Lower leg skin (tissue), 4 donors: Measurements from ENCODE around the gene FAM78A. TPM values are rescaled to one million over a fixed set of nuclear protein-coding genes. Genes with fewer than 3 reads are reported as not detected.

ENCODE experiments used
- DNase-seq, 2 donors: peaks; one replicate each; pipeline ENCODE4 v3.0.0-alpha.2; 2019; ENCODE audit warnings: low spot score in 2 of 2
- H3K4me3 ChIP-seq: fragments of 200-600 bp; sonication (generic); 2 replicates; pipeline ENCODE4 v1.5.1; 2017; ENCODE audit warnings: mild to moderate bottlenecking, low read depth; ENCODE audit not compliant: poor library complexity, severe bottlenecking
- POLR2A ChIP-seq, 2 donors: fragments of 450-650 bp; IDR thresholded peaks; one replicate each; pipeline ENCODE4 v1.6.1; 2016 to 2017; ENCODE audit warnings: antibody characterized with exemption in 2 of 2, mild to moderate bottlenecking in 1 of 2, moderate library complexity in 1 of 2
- WGBS, 2 donors: methylation state at CpG; one replicate each; pipeline ENCODE4 v1.1.5; 2018; 5-methylcytosine and 5-hydroxymethylcytosine counted together
- intact Hi-C: fragments of 100-400 bp; cut with DNase I; formaldehyde crosslinking; loops from one replicate; pipeline ENCODE4 v1.15.0; 2023; ENCODE audit warnings: low total_unique reads
- total RNA-seq, 4 donors: library from RNA; depleted of rRNA; stranded (reverse); fragments of >200 nt; gene quantifications; one replicate each; pipeline ENCODE4 v1.1.0, GENCODE V29; 2016
- TF ChIP-seq, protein P1 (sequence below), 3 donors: fragments of 450-650 bp; IDR thresholded peaks; one replicate each; pipeline ENCODE4 v1.5.1; 2016; ENCODE audit warnings: antibody characterized with exemption in 3 of 3, mild to moderate bottlenecking in 3 of 3, moderate library complexity in 2 of 3

The FAM78A gene
- total RNA-seq, 4 donors from 2014 or later, result 0.55 to 1.7 (median 1.2) TPM

DNA sequence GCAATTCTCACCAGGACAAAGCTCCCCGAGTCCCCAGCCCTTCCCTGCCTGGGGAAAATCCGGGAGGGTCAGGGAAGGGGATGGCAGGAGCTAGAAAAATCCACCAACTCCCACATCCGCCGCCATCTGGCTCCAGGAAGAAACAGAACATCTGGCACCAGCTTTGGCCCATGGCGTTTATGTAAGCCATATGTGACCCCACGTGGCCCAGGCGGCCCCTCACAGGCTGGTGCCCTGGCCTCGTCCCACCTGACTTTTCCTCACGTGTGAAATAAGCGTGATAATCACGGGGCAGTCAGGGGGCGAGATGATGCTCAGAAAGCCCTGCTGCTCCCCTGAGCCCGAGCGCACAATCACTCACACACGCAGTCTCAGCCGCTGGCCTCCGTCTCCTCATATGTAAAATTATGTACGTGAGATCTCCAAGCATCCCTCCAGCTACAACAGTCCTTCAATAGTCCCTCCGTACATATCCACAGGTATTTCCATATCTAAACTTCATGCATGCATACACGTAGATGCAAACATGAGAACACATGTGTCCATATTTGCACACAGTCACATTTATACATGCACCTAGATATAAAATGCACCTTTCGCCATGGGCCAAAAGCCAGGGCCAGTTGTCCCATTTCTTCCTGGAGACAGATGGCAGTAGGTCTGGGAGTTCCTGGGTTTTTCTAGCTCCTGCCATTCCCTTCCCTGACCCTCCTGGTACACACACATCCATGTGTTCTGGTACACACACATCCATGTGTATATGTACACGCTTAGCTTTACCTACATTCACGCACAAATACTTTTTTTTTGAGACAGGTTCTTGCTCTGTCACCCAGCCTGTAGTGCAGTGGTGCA lies 42.1 kb upstream of the FAM78A start:
- WGBS, 2 donors, result 71 to 81% methylated on average over 23 of the region's 23 CpGs
- no peak for TF ChIP-seq POLR2A (IDR thresholded peaks at IDR 0.05)
- TF ChIP-seq, protein P1, sequence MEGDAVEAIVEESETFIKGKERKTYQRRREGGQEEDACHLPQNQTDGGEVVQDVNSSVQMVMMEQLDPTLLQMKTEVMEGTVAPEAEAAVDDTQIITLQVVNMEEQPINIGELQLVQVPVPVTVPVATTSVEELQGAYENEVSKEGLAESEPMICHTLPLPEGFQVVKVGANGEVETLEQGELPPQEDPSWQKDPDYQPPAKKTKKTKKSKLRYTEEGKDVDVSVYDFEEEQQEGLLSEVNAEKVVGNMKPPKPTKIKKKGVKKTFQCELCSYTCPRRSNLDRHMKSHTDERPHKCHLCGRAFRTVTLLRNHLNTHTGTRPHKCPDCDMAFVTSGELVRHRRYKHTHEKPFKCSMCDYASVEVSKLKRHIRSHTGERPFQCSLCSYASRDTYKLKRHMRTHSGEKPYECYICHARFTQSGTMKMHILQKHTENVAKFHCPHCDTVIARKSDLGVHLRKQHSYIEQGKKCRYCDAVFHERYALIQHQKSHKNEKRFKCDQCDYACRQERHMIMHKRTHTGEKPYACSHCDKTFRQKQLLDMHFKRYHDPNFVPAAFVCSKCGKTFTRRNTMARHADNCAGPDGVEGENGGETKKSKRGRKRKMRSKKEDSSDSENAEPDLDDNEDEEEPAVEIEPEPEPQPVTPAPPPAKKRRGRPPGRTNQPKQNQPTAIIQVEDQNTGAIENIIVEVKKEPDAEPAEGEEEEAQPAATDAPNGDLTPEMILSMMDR (IDR thresholded peaks at IDR 0.05), result no peak

DNA sequence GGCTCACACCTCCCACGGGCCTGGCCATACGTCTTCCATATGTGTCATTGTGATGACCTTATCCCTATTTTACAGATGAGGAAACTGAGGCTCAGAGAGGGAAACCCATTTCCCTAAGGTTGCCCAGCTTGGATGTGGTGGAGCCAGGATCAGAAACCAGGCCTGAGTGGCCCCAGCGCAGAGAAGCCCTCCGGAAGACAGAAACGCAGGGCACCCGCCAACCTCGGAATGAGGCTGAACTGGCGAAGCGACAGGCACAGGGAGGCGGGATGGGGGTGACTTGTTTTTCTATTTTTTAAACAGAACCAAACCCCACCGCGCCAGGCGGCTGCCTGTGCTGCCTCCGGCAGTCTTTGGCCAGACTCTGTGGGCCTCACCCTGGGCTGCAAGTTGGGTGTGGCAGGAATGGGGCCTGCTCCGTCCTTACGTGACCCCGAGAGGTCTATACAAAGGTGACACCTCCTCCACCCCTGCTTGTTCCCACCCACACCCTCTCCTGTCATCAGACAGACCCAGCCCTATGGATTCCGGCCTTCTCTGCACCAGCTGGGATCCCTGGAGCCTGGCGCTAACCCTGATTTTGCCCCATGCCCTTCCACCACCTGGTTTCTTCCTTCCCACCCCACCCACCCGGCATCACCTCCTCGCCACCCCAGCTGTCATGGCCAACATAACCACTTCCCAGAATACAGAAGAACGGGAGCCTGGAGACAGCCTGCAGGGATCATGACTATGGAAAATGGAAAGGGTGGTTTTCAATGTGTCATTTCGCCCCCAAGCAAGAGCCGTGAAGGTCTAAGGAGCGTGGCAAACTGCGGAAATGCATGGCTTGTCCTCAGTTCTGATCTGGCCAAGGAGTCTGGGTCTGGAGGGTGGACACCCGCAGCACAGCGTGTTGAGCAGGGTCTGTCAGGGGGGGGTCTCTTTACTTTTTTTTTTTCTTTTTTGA lies 36.8 kb upstream of the FAM78A start:
- no peak for DNase-seq
- TF ChIP-seq POLR2A (IDR thresholded peaks at IDR 0.05), result no peak
- TF ChIP-seq, protein P1 (IDR thresholded peaks at IDR 0.05), result no peak
- 69 to 73% methylated on average over 28 of the region's 28 CpGs for WGBS, 2 donors
- intact Hi-C loops, result no loop called here
- H3K4me3 ChIP-seq, result no peak overlapping the region

More for the DNA sequence above, 42.1 kb upstream of the FAM78A start:
- intact Hi-C loops, result no loop called here
- no peak overlapping the region for H3K4me3 ChIP-seq
- DNase-seq, result no peak

DNA sequence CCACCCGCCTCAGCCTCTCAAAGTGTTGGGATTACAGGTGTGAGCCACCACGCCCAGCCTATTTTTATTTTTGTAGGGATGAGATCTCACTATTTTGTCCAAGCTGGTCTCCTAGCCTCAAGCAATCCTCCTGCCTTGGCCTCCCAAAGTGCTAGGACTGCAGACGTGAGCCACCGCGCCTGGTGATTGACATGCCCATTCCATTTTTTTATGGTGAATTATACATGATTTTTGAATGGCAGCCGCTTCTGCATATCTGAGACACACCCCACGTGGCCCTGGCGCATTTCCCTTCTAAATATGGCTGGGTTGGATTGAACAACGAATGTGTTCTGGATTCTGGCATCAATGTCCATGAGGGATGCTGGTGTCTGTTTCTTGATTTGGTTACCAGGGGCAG lies 35.9 kb upstream of the FAM78A start:
- intact Hi-C loops, result no loop called here
- no peak overlapping the region for H3K4me3 ChIP-seq
- 82 to 86% methylated on average over 9 of the region's 9 CpGs for WGBS, 2 donors
- TF ChIP-seq POLR2A (IDR thresholded peaks at IDR 0.05), result no peak
- TF ChIP-seq, protein P1 (IDR thresholded peaks at IDR 0.05), result no peak
- DNase-seq, result no peak

DNA sequence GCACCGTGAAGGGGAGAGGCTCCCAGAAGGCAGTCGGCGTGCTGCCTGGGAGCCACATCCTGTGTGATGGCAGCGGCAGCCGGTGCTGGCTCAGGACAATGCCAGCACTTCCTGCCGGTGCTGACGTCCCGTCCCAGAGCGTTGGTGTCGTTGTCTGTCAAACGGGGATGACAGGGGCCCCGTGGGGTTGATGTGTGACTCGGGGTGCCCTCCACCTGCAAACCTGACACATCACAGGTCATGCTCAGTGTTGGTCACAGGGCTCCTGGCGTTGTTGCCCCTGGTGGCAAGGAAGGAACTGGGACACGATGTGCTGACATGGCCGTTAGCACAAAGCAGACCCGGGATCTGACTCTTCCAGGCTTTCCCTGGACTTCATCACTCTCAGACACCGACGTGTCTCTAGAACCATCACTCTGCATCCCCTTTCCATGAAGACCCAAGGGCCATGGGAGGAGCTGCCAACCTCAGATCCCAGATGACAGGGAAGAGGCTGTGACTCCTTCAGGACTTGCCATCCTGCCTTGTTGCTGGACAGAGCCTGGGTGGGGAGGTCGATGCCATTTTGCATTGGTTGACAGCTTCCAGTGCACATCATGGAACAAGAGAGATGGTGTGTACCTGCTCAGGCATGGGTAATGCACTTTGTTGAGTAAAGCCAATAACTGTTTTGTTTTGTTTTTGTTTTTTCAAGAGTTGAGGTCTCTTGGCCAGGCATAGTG lies 34.7 kb upstream of the FAM78A start:
- TF ChIP-seq POLR2A (IDR thresholded peaks at IDR 0.05), result no peak
- TF ChIP-seq, protein P1 (IDR thresholded peaks at IDR 0.05), result no peak
- DNase-seq, result no peak
- intact Hi-C loops, result no loop called here
- 32 to 34% methylated on average over 12 to 19 of the region's 20 CpGs for WGBS, 2 donors
- no peak overlapping the region for H3K4me3 ChIP-seq

DNA sequence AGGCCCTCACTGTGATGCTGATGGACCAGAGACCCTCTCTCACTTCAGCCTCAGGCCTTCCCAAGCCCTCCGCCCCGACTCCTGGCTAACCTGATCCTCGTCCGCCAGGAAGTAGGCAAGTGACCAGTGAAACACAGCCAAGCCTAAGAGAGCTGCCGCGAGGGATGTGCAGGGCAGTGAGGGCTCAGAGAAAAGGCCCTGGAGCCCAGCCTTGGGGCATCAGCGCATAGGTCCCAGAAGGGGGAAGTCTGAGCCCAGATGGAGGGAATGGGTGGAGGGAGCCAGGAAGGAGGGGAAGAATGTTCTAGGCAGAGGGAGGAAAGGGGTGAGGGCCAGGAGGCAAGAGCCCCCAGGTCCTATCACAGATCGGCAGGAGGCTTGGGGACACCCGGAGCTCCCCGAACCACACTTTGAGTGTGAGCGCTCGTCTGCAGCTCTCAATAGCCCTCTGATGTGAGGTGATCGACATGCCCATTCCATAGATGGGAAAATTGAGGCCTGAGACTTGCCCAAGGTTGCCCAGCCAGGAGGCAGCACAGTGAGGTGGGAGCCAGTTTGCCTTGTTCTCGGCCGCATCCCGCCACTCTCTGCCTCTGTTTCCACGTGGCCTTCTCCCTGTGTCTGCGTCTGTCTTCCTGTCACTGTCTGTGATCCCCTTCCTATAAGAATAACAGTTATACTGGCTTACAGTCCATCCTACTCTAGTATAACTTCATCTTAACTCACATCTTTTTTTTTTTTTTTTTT lies 33.4 kb upstream of the FAM78A start:
- TF ChIP-seq, protein P1 (IDR thresholded peaks at IDR 0.05), result no peak
- TF ChIP-seq POLR2A (IDR thresholded peaks at IDR 0.05), result no peak
- intact Hi-C loops, result no loop called here
- no peak for DNase-seq
- WGBS, 2 donors, result 84% methylated on average over 18 of the region's 18 CpGs
- H3K4me3 ChIP-seq, result no peak overlapping the region
